Activated naive CD4-positive, alpha-beta T cell treated with anti-CD3 and anti-CD28 coated beads, Interleukin-2, amount 50 U/mL, for 72 hours (primary cell): ENCODE measurements around the gene TMOD4. TPM values are rescaled to one million over a fixed set of nuclear protein-coding genes. Genes with fewer than 3 reads are reported as not detected.
A peak's percentile ranks its signal among the peaks of the same experiment; 100 is the strongest.

Experiments used
- ATAC-seq, 2 donors: fragments of 150-1000 bp; cut with Tn5 transposase; 2 replicates each; pipeline ENCODE4 v1.10.0; 2021; ENCODE audit warnings: mild to moderate bottlenecking in 2 of 2, moderate library complexity in 2 of 2
- DNase-seq, 2 donors: peaks; one replicate each; pipeline ENCODE4 v3.0.0; 2021 to 2022; ENCODE audit warnings: low spot score in 2 of 2
- H3K27ac Mint-ChIP-seq, 2 donors: one replicate each; pipeline ENCODE4 v1.8.0; 2022; ENCODE audit warnings: mild to moderate bottlenecking in 2 of 2, mixed read lengths in 2 of 2
- H3K36me3 Mint-ChIP-seq, 2 donors: one replicate each; pipeline ENCODE4 v1.8.0; 2022; ENCODE audit warnings: mixed read lengths in 2 of 2
- H3K9me3 Mint-ChIP-seq, 2 donors: one replicate each; pipeline ENCODE4 v1.8.0; 2022; ENCODE audit warnings: mixed read lengths in 2 of 2
- total RNA-seq, 2 donors: library from RNA; stranded (reverse); gene quantifications; one replicate each; pipeline ENCODE4 v1.2.3, GENCODE V29; 2022

Gene TMOD4
- total RNA-seq, 2 donors from 2014 or later: 0.77 to 0.78 TPM

- Mint-ChIP-seq H3K27ac (no peak overlapping the region), H3K36me3 (no peaks in the 10 kb centered on the region), H3K9me3 (no peaks in the 10 kb centered on the region)
- ATAC-seq (no peak), DNase-seq (peak in 1 of 2 donors; percentile 55)
These were observed 42.6 kb downstream of the TMOD4 start for GRCh38 chr1:151133018-151133806.

GRCh38 chr1:151132335-151133017, 43.3 kb downstream of the TMOD4 start:
- ATAC-seq (no peak), DNase-seq (peak in 1 of 2 donors; percentile 44)
- Mint-ChIP-seq H3K27ac (no peak overlapping the region), H3K36me3 (no peaks in the 10 kb centered on the region), H3K9me3 (no peaks in the 10 kb centered on the region)

- Mint-ChIP-seq H3K36me3 (no peaks in the 10 kb centered on the region), H3K9me3 (no peaks in the 10 kb centered on the region), H3K27ac (peak overlapping the region; percentile 60 to 68)
- ATAC-seq (no peak), DNase-seq (peak in 1 of 2 donors; percentile 40)
These were observed 44.0 kb downstream of the TMOD4 start for GRCh38 chr1:151131701-151132334.

GRCh38 chr1:151130987-151131586, 44.7 kb downstream of the TMOD4 start:
- H3K36me3 Mint-ChIP-seq: no peaks in the 10 kb centered on the region
- ATAC-seq: peak; percentile 97 to 100
- peak overlapping the region; percentile 26 to 60 for H3K27ac Mint-ChIP-seq
- peak; percentile 76 to 81 for DNase-seq
- no peaks in the 10 kb centered on the region for H3K9me3 Mint-ChIP-seq

GRCh38 chr1:151128800-151129199, 47.0 kb downstream of the TMOD4 start:
- H3K36me3 Mint-ChIP-seq: no peaks in the 10 kb centered on the region
- DNase-seq: no peak

GRCh38 chr1:151124763-151125403, 50.9 kb downstream of the TMOD4 start:
- DNase-seq (no peak), ATAC-seq (no peak)
- H3K9me3 Mint-ChIP-seq: no peaks in the 10 kb centered on the region
- peak overlapping the region in 1 of 2 donors; percentile 45 for H3K27ac Mint-ChIP-seq
- H3K36me3 Mint-ChIP-seq: no peaks in the 10 kb centered on the region

More at GRCh38 chr1:151128800-151129199, 47.0 kb downstream of the TMOD4 start:
- H3K27ac Mint-ChIP-seq: no peak overlapping the region
- no peak for ATAC-seq
- no peaks in the 10 kb centered on the region for H3K9me3 Mint-ChIP-seq

Other genes with a start within 250 kb of the TMOD4 start
- gene SETDB1, start 249.6 kb downstream of the TMOD4 start, total RNA-seq: 10 to 100 TPM; 57.4 to 73.6 TPM
- 100 to 1,000 TPM; 110 to 134 TPM for gene CERS2, start 201.1 kb downstream of the TMOD4 start, total RNA-seq
- gene ANXA9, start 193.7 kb downstream of the TMOD4 start, total RNA-seq: not detected
- gene MINDY1, start 169.1 kb downstream of the TMOD4 start, total RNA-seq: 10 to 100 TPM; 23.3 to 32.3 TPM
- 10 to 100 TPM; 18.0 to 20.7 TPM for gene PRUNE1, start 167.5 kb downstream of the TMOD4 start, total RNA-seq
- gene BNIPL, start 139.4 kb downstream of the TMOD4 start, total RNA-seq: 1 to 10 TPM in 1 of 2 donors, under 1 TPM in 1; 0.89 to 3.1 TPM
- 1 to 10 TPM in 1 of 2 donors, under 1 TPM in 1; 0.91 to 1.0 TPM for gene C1orf56, start 128.2 kb downstream of the TMOD4 start, total RNA-seq
- 100 to 1,000 TPM; 104 to 166 TPM for gene CDC42SE1, start 116.4 kb downstream of the TMOD4 start, total RNA-seq
- gene MLLT11, start 115.6 kb downstream of the TMOD4 start, total RNA-seq: 1 to 10 TPM; 5.6 TPM
- gene GABPB2, start 105.2 kb downstream of the TMOD4 start, total RNA-seq: 10 to 100 TPM in 1 of 2 donors, 1 to 10 TPM in 1; 5.6 to 14.1 TPM
- 1 to 10 TPM; 2.8 to 7.1 TPM for gene SEMA6C, start 29.4 kb downstream of the TMOD4 start, total RNA-seq
- 10 to 100 TPM in 1 of 2 donors, 1 to 10 TPM in 1; 6.9 to 18.5 TPM for gene TNFAIP8L2, start 19.3 kb downstream of the TMOD4 start, total RNA-seq
- 10 to 100 TPM in 1 of 2 donors, 1 to 10 TPM in 1; 3.8 to 36.1 TPM for gene LYSMD1, start 10.1 kb downstream of the TMOD4 start, total RNA-seq
- gene SCNM1, start 9.8 kb downstream of the TMOD4 start, total RNA-seq: 10 to 100 TPM; 62.3 to 83.9 TPM
- gene VPS72, start 14.2 kb upstream of the TMOD4 start, total RNA-seq: 10 to 100 TPM; 61.3 to 67.0 TPM
- gene PIP5K1A, start 22.6 kb upstream of the TMOD4 start, total RNA-seq: 100 to 1,000 TPM in 1 of 2 donors, 10 to 100 TPM in 1; 88.0 to 137 TPM
- 100 to 1,000 TPM; 185 to 189 TPM for gene PSMD4, start 78.8 kb upstream of the TMOD4 start, total RNA-seq
- gene ZNF687, start 106.3 kb upstream of the TMOD4 start, total RNA-seq: 10 to 100 TPM; 28.0 to 29.0 TPM
- 10 to 100 TPM; 55.0 to 75.3 TPM for gene PI4KB, start 151.4 kb upstream of the TMOD4 start, total RNA-seq
- 10 to 100 TPM; 56.9 to 61.3 TPM for gene RFX5, start 171.3 kb upstream of the TMOD4 start, total RNA-seq
- not detected for gene SELENBP1, start 196.7 kb upstream of the TMOD4 start, total RNA-seq
- 100 to 1,000 TPM; 318 to 462 TPM for gene PSMB4, start 223.6 kb upstream of the TMOD4 start, total RNA-seq